GM12865 (cell line): ENCODE data around the gene PAX6.

Experiments
- DNase-seq: peaks from one replicate; pipeline ENCODE4 v3.0.0; 2010; ENCODE audit warnings: low read depth
- H3K4me3 ChIP-seq: 2 replicates; pipeline ENCODE4 v1.5.1; 2011; ENCODE audit warnings: mild to moderate bottlenecking, low read depth, low read length, control low read depth
- CTCF ChIP-seq: IDR thresholded peaks from 2 replicates; pipeline ENCODE4 v1.5.1; 2011; ENCODE audit warnings: low read length, control low read depth, low read depth, inconsistent platforms; ENCODE audit not compliant: insufficient read depth; ENCODE audit errors: missing control alignments

PAX6 gene

GRCh38 chr11:31740131-31740530, 71.0 kb downstream of the PAX6 start:
- no peak for TF ChIP-seq CTCF
- H3K4me3 ChIP-seq, result no peak overlapping the region
- DNase-seq, result no peak
